Mucosa of descending colon (tissue), 3 donors: ENCODE measurements around the gene IFNGR1. TPM values are rescaled to one million over a fixed set of nuclear protein-coding genes. Genes with fewer than 3 reads are reported as not detected.

ENCODE experiments used
- ATAC-seq: fragments of 200-7000 bp; cut with Tn5 transposase; one replicate; pipeline ENCODE4 v1.9.1; 2020; ENCODE audit warnings: mild to moderate bottlenecking, moderate library complexity
- DNase-seq, 3 donors: peaks; one replicate each; pipeline ENCODE4 v3.0.0-alpha.2; 2020
- H3K36me3 ChIP-seq: fragments of 200-600 bp; one replicate; pipeline ENCODE4 v1.8.0; 2021; ENCODE audit warnings: low read depth, mild to moderate bottlenecking
- H3K4me1 ChIP-seq: fragments of 200-600 bp; one replicate; pipeline ENCODE4 v1.8.0; 2021; ENCODE audit warnings: low read depth, mild to moderate bottlenecking
- H3K4me3 ChIP-seq: fragments of 200-600 bp; one replicate; pipeline ENCODE4 v1.8.0; 2021; ENCODE audit warnings: mild to moderate bottlenecking
- H3K9me3 ChIP-seq: fragments of 200-600 bp; one replicate; pipeline ENCODE4 v1.8.0; 2021; ENCODE audit warnings: mild to moderate bottlenecking
- CTCF ChIP-seq: fragments of 200-600 bp; IDR thresholded peaks from one replicate; pipeline ENCODE4 v1.8.0; 2022; ENCODE audit warnings: antibody characterized with exemption, mild to moderate bottlenecking
- intact Hi-C, 2 donors: fragments of 100-400 bp; cut with DNase I in 1 of 2; cut with micrococcal nuclease in 1 of 2; formaldehyde crosslinking; loops; one replicate each; pipeline versions ENCODE4 v1.11.0 to v1.11.1; 2022; cut with DNase I, micrococcal nuclease
- total RNA-seq, 3 donors: library from RNA; stranded (reverse); fragmentation: NEBNext Ultra II Directional in 2 of 3; extraction: Animal tissue kit (Norgen Biotek cat#: 25700) in 2 of 3; gene quantifications; one replicate each; pipeline versions ENCODE4 v1.2.1 to v1.2.4, GENCODE V29; 2021 to 2023
- donor health status: DM: no; HTN: no; CAD: no; lungs with moderate emphysema.
- donor health status: DM: no; HTN: no; CAD: no.
- donor health status: DM: no; HTN: yes; CAD: no.

IFNGR1 gene
- total RNA-seq, 3 donors from 2014 or later, result 77.1 to 133 (median 97.6) TPM

- Histone ChIP-seq H3K36me3 (no peaks in the 10 kb centered on the region), H3K4me1 (no peaks in the 10 kb centered on the region), H3K9me3 (no peaks in the 10 kb centered on the region), H3K4me3 (no peak overlapping the region)
- ATAC-seq (no peak), DNase-seq (no peak)
- no peak for TF ChIP-seq CTCF
- intact Hi-C loops, result no loop called here
Measured at GRCh38 chr6:137201006-137201405, 18.2 kb downstream of the IFNGR1 start.

GRCh38 chr6:137200288-137200687 is 18.9 kb downstream of the IFNGR1 start:
- intact Hi-C loops, result no loop called here
- no peak for DNase-seq
- Histone ChIP-seq H3K36me3 (no peaks in the 10 kb centered on the region), H3K4me3 (no peak overlapping the region), H3K9me3 (no peaks in the 10 kb centered on the region), H3K4me1 (no peaks in the 10 kb centered on the region)
- TF ChIP-seq CTCF, result no peak
- ATAC-seq, result peak; percentile 50

- no peaks in the 10 kb centered on the region for H3K9me3 ChIP-seq
- DNase-seq (no peak), ATAC-seq (no peak)
- intact Hi-C loops, result no loop called here
- H3K4me3 ChIP-seq, result no peak overlapping the region
- no peaks in the 10 kb centered on the region for H3K36me3 ChIP-seq
- H3K4me1 ChIP-seq, result no peaks in the 10 kb centered on the region
- TF ChIP-seq CTCF, result no peak
Measured at GRCh38 chr6:137197684-137198645, 21.2 kb downstream of the IFNGR1 start.

GRCh38 chr6:137193256-137194070 is 25.7 kb downstream of the IFNGR1 start:
- Histone ChIP-seq H3K9me3 (peaks cover 5% of the 10 kb centered on the region), H3K4me3 (no peak overlapping the region), H3K4me1 (no peaks in the 10 kb centered on the region), H3K36me3 (no peaks in the 10 kb centered on the region)
- TF ChIP-seq CTCF, result no peak
- intact Hi-C loops, result no loop called here
- ATAC-seq (no peak), DNase-seq (no peak)

GRCh38 chr6:137192821-137193220 is 26.4 kb downstream of the IFNGR1 start:
- intact Hi-C loops, result no loop called here
- H3K36me3 ChIP-seq, result no peaks in the 10 kb centered on the region

More at GRCh38 chr6:137192821-137193220, 26.4 kb downstream of the IFNGR1 start:
- H3K4me3 ChIP-seq, result no peak overlapping the region
- ATAC-seq (no peak), DNase-seq (no peak)
- H3K4me1 ChIP-seq, result no peaks in the 10 kb centered on the region
- H3K9me3 ChIP-seq, result peaks cover 11% of the 10 kb centered on the region
- no peak for TF ChIP-seq CTCF
